ENCODE data around the gene CNPY1.
"Not testable (repeated sequence)": the region's sequence is repeated elsewhere in the genome, so short reads cannot be mapped to it uniquely, and the experiment has no call there.

CNPY1 gene

GRCh38 chr7:155577509-155577905 lies 31.1 kb upstream of the CNPY1 start:
- no peak for DNase-seq

DNA sequence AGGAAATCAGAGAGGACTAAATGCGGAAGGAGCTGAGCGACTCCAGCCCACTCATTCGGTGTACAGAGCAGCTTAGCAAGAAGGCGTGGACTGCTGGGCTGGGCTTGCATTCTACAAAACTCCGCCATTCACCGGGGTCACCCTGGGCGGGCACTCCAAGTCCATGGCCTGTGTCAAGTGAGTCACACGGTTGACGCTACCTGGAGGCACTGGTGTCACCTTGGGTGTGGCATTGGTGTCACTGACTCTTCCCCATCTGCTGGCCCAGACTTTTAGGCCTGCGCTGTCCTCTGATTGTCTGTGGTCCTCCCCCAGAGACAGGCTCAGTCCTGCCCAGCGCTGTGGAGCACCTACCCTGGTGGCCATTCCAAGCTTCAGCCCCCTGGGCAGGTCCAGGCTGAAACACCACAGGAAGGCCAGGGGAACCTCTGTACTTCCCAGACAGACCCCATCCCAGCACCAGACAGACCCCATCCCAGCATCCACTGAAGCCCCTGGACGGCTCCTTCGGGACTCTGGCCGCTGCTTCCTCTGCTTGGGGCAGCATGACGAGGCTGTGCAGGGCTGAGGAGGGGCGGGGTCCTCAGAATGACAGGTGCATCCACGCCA lies 30.6 kb upstream of the CNPY1 start:
- DNase-seq: no peak

- DNase-seq: no peak
Observed at GRCh38 chr7:155576416-155576815, 30.1 kb upstream of the CNPY1 start.

DNA sequence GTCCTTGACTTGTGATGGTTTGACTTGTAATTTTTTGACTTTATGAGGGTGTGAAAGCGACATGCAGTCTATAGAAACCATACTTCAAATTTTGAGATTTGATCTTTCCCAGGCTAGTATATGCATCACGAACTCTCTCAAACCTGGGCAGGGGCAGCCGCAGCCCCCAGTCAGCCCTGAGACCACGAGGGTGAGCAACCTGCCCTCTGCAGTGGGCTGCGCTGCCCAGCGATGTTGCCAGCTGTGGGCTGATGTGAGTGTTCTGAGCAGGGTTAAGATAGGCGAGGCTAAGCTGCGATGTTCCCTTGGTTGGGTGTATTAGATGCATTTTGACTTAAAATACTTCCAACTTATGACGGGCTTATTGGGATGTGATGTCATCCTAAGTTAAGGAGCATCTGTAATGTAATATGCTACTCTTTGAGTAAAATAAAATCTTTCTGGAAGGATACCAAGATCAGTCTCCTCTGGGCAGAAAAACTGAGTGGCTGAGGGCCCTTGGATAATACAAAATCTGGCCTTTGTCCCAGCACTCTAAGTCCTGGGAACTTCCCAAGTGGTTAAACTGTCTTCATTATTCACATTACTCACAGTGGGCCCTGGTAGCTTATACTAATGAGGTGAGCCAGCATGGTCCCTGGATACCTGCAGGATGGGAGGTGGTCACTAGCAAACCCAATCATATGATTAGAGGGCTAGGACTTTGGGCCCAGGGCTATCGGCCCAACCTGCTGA lies 28.4 kb upstream of the CNPY1 start:
- no peak for DNase-seq

DNA sequence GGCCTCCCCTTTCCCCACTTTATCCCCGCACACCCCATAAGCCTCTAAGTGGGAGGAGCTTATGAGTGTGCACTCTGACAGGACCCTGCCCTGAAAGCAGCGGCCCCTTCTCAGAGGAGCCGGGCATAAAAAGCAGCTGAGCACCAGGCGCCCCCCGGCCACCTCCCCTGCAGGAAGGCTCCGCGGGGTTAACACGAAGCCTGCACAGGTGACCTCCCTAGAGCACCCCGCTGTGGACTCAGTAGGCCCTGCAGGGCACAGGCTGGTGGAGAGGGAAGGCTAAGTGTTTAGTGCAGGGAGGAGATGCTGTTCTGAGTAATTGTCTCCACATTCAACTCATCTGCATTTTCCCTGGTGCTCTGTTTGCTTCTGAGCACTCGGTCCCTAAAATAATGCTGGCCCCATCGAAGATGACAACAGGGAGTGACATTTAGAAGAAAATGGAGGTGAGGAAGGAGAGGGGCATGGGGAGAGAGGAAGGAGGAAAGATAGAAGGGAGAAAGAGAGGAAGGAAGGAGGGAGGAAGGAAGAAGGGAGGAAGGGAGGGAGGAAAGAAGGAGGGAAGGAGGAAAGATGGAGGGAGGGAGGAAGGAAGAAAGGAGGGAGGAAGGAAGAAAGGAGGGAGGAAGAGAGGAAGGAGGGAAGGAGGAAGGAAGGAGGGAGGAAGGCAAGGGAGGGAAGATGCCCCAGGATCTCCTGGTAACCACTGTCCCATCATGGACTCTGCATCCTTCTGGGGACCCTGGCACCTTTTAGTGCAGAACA lies 25.4 kb upstream of the CNPY1 start:
- DNase-seq: no peak

DNA sequence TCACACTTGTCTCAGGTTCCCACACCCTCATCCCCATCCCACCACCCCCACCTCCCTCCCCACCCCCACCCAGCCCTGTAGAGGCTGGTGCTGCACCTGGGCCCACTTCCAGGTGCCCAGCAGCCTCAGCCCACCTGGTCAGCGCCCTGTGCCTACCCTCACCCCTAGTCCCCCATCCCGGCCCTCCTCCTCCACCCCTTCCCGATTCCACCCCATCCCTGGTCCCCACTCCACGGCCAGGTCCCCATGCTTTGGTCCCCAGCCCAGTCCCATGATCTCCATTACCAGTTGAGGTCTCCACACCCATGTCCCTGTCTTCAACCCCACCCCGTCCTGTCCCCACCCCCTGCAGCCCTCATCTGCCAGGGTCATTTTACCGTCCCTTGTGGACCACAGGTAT lies 24.6 kb upstream of the CNPY1 start:
- no peak for DNase-seq

GRCh38 chr7:155570171-155570958 lies 24.0 kb upstream of the CNPY1 start:
- DNase-seq: no peak

DNA sequence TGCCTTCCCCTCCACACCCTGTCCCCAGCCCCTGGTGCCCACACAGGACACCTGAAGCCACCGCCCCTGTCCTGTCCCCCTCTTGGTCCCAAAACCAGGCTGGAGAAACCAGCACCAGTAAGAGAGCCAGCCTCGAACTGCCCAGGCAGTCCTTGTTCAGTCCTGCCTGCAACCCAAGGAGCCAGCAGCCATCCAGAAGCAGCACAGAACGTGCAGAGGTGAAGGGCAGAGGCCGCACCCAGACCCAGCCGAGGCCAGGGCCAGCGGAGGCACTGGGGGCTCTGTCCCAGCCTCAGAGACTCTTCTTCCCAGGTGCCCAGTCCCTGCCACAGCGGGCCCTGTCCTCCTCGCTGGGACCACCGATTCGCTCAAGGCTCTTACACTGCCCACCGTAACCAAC lies 23.3 kb upstream of the CNPY1 start:
- no peak for DNase-seq

GRCh38 chr7:155568842-155569494 lies 22.6 kb upstream of the CNPY1 start:
- no peak for DNase-seq

DNA sequence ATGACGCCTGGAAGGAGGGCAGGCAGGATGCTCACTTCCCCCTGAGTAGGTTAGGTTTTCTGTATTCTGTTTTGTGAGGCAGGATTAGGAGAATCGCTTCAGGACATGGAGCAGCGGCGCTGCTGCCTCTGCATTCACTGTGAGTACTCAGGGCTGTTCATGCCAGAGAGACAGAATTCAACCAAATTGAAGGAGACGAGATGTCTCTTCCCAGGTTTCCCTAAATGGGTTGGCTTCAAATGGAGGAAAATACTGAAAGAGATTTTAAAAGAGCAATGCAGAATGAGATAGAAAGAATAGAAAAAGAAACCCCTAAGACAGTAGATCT lies 21.9 kb upstream of the CNPY1 start:
- no peak for DNase-seq

GRCh38 chr7:155567646-155568332 lies 21.4 kb upstream of the CNPY1 start:
- DNase-seq: no peak

- DNase-seq: no peak
Observed at GRCh38 chr7:155566011-155566836, 19.9 kb upstream of the CNPY1 start.

DNA sequence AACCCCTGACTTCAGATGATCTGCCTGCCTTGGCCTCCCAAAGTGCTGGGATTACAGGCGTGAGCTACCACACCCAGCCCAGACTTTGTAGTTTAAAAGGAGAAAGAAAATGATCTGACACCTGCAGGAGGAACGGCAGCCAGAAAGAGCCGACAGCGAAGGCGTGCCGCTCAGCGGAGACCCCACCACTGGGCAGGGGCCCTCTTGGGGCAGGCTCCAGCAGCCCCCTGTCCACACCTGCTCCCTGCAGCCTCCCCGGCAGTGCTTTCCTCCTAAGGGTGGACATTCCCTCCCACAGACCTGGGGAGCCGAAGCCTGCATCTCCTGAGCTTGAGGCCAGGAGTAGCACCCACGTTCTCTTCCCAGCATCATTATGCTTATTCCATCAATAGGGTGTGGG lies 19.2 kb upstream of the CNPY1 start:
- DNase-seq: no peak

- not testable (repeated sequence) for DNase-seq
Observed at GRCh38 chr7:155562976-155563375, 16.6 kb upstream of the CNPY1 start.

GRCh38 chr7:155562106-155562505 lies 15.7 kb upstream of the CNPY1 start:
- DNase-seq: no peak

- no peak for DNase-seq
Observed at GRCh38 chr7:155560982-155561686, 14.8 kb upstream of the CNPY1 start.

DNA sequence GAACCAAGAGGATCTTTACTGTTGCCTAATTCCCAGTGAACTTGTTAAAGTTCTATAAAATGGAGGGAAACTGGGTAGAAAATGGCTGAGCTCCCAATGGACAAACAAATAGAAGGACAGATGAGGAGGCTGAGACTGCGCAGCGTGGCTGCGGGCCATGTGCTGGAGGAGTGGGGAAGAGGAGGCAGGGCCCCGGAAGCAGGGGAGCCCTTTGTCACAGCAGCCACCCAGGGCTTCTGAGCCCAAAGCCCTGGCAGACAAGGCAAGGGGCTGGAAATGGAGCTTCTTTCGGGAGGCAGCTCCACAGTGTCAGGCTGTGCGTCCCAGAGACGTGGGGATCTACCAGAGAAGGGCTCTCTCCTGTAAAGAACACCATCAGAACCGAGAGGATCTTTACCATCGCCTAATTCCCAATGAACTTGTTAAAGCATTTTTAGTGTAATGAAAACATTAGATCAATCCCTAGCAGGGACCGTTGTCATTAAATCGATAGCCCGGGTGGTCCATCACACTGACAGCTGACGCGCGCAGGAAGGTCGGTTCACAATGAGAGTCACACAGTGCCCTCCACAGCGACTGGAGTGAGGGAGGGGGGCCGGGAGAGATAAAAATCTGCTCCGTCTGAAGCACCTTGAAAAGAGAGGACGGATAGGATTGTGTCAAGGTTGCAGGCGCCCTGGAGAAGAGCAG lies 14.0 kb upstream of the CNPY1 start:
- no peak for DNase-seq

- no peak for DNase-seq
Observed at GRCh38 chr7:155559519-155560108, 13.3 kb upstream of the CNPY1 start.

DNA sequence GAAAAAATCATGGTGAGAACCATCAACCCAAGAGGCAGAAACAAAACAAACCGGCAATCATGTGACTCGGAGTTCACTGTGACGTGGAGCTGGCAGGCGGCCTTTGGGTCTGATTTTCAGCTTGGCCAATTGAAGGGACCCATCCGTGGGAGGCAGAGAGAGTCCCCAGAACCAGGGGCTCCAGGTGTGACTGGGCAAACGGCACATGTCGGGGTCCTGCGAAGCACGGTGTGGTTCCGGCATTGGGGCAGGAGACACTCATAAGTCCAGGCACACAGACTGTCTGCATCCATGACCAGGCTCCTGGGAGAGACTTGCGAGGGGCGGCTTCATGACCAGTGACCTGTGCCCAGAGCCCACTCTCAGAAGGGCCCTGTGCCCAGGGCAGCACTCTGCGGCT lies 12.6 kb upstream of the CNPY1 start:
- DNase-seq: no peak

GRCh38 chr7:155558351-155558750 lies 12.0 kb upstream of the CNPY1 start:
- DNase-seq: no peak
